HG03175 (cell line): Measurements from ENCODE around the gene HIVEP1.
"Not testable (repeated sequence)": the region's sequence is repeated elsewhere in the genome, so short reads cannot be mapped to it uniquely, and the experiment has no call there.

ENCODE experiments used
- ATAC-seq: cut with Tn5 transposase; IDR thresholded peaks from one replicate; pipeline ENCODE4 v1.9.1; 2021; ENCODE audit warnings: mild to moderate bottlenecking, moderate library complexity; ENCODE audit not compliant: unreplicated experiment

The HIVEP1 gene

GRCh38 chr6:12082368-12082767, 70.3 kb downstream of the HIVEP1 start:
- ATAC-seq, result no peak

DNA sequence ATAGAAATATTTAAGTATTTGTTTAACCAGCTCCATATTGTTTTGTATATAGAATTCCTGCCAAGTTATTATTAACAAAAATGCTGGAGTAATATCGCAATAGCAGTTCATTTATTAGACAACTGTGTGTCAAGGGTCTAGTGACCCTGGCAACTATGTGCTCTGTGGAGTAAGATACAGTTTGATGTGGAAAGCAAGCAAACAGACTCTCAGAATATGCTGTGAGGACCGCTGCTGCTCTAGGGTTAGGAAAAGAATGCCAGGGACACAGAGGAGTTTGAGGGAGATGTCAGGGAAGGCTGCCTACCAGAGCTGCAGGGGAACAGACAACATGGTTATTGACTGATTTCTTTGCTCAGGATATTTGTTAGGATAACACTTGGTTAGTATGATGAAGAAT, 71.2 kb downstream of the HIVEP1 start:
- ATAC-seq, result no peak

GRCh38 chr6:12083763-12084162, 71.7 kb downstream of the HIVEP1 start:
- ATAC-seq, result no peak

GRCh38 chr6:12084681-12085080, 72.6 kb downstream of the HIVEP1 start:
- no peak for ATAC-seq

GRCh38 chr6:12088531-12088930, 76.4 kb downstream of the HIVEP1 start:
- no peak for ATAC-seq

DNA sequence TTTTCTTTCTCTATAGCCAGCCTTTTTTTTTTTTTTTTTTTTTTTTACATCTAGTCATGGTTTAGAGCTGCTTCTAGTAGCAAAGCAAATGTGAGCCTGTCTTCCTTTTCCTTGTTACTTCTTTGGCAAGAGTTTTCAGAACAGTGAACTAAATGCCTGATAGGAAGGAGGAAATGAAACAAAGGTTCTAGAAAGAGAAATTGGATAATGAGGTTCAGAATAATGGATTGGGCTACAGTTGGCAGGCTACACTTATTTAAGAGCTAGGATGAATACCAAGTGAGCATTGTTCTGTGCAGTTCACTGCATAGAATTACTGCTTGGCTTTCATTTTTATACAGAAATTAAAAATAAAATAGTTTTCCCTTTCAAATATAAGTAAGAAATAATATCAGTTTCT, 78.6 kb downstream of the HIVEP1 start:
- ATAC-seq, result no peak

DNA sequence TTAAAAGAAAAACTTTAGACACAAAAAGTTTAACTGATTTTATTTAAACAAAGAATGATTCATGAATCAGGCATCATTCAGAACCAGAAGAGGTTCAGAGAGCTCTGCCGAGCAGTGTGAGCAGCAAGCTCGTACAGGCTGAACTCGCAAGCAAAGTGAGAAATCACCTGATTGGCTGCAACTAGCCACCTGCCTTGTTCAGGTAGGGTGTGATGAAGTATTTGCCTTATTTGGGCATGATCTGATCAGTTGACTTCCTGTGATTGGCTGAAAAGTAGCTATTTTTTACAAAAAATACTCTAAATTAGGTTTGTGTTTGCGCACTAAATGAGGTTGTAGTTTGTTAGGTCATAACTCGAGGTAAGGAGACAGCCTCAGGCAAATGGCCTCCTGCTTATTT, 80.7 kb downstream of the HIVEP1 start:
- no peak for ATAC-seq

DNA sequence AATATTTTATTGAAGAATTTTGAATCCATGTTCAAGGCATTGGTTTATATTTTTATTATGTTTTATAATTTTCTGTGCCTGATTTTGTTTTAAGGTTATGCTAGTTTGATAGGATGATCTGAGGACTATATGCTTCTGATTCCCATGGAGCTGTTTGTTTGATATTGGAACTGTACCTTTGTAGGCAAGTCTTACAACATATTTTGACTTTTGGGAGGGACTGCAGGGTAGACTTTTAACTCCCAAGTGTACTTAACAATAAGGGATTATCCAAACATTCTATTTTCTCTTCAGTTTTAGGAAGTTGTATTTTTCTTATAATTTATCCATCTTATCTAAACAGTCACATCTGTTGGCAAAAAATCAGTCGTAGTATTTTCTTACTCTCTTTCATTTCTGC, 82.6 kb downstream of the HIVEP1 start:
- ATAC-seq, result no peak

- no peak for ATAC-seq
Measured at GRCh38 chr6:12096342-12096741, 84.2 kb downstream of the HIVEP1 start.

DNA sequence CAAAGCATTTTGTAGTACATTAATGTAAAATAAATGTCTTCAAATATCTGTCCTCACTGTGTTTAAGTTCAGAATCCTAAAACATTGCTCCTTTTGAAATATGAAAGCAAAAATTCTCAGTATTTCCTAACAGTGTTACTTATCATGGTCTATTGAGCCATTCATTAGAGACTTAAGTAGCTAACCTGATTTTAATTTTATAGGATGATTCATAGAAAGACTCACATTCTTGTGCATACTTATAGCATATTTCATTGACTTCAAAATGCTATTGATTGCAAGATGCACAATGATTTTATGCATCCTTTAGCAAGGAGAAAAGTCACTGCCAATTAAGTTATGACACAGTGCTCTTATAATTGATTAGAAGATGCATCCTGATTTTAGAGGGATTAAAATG, 85.7 kb downstream of the HIVEP1 start:
- no peak for ATAC-seq

GRCh38 chr6:12099623-12100338, 87.7 kb downstream of the HIVEP1 start:
- ATAC-seq, result no peak

GRCh38 chr6:12101048-12101447, 88.9 kb downstream of the HIVEP1 start:
- no peak for ATAC-seq

DNA sequence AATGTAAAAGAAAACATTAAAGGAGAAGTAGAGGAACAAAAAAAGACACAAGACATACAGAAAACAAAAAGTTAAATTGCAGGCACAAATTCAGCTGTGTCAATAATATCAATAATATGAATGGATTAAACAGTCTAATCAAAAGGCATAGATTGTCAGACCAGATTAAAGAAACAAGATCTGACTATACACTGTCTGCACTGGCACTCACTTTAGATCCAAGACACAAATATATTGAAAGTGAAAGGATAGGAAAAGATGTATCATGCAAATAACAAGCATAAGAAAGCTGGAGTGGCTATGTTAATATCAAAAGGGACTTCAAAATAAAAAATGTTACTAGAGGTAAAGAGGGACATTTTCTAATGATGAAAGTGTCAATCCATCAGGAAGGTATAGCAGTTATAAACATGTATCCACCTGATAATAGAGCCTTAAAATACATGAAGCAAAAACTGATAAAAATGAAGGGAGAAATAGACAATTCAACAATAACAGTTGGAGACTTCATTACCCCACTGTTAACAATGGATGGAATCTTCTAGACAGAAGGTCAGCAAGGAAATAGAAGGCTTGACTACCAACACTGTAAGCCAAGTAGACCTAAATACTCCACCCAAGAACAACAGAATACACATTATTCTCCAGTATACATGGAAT, 89.7 kb downstream of the HIVEP1 start:
- ATAC-seq, result no peak

DNA sequence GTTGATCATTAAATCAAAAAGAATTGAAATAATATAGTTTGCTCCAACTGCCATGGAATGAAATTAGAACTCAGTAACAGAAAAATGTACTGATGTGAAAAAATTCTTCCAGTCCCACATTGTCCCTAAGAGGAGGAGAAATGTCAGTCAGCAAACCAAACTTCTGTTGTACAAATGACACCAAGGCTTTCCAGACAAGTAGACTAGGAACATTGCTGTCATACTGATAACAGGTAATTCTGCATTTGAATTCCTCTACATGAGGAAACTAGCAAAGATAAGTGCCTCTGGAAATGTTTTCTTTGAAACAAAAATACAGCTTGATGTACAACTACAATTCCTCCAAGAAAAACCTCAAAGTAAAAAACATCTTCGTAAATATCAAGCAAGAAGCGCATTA, 90.2 kb downstream of the HIVEP1 start:
- ATAC-seq, result no peak

DNA sequence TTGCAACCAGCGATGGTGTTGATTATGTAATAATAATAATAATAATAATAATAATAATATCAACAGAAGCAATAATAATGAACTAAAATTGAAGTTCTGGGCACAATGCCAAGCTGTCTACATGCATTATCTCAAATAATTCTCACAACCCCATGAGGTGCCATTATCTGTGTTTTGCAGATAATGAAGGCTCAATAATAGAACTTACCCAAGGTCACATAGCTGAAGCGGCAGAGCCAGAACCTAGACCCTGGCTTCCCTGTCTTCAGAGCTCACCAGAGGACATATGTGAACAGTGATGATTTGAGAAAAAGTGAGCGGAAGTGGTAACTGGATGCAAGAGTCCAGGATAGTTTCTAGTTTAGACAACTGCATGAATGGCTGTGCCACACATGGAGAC, 91.0 kb downstream of the HIVEP1 start:
- no peak for ATAC-seq

- no peak for ATAC-seq
Measured at GRCh38 chr6:12105271-12105670, 93.2 kb downstream of the HIVEP1 start.

- not testable (repeated sequence) for ATAC-seq
Measured at GRCh38 chr6:12108376-12108775, 96.3 kb downstream of the HIVEP1 start.

GRCh38 chr6:12110523-12111362, 98.6 kb downstream of the HIVEP1 start:
- no peak for ATAC-seq

- ATAC-seq, result no peak
Measured at GRCh38 chr6:12111363-12111670, 99.2 kb downstream of the HIVEP1 start.

DNA sequence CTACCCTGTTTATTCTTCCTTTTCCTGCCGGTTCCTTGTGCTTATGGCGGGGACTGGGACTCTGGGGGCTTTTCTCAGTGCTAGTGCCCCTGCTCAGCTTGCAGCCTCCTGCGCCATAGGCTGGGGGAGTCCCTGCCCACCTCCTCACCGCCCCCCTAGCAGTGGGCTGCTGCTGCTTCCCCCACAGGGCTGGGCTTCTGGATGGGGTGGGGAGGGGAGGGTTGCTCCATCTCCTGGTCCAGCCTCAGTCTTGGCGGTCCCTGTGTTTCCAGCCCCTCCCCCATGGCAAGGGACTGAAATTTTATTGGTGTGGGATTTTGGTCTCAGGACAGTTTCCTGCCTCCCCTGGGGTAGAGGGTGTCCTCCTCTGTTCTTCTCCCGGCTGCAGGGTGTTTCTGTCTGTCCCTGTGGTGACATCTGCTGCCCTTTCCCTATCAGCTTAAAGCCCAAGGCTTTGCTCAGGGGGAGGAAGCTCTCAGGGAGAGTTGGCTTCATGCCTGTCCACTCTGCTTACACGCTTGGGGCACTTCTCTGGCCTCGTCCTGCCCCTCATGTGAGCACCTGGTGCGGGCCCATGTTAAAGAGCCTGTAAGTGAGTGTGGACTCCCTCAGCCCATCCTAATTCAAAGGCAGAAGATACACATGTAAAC, 100.6 kb downstream of the HIVEP1 start:
- no peak for ATAC-seq

- ATAC-seq, result no peak
Measured at GRCh38 chr6:12113190-12113577, 101.1 kb downstream of the HIVEP1 start.
